ENCODE measurements around the gene ZBTB17. TPM values are rescaled to one million over a fixed set of nuclear protein-coding genes. Genes with fewer than 3 reads are reported as not detected.
"Not testable (repeated sequence)": the region's sequence is repeated elsewhere in the genome, so short reads cannot be mapped to it uniquely, and the experiment has no call there.

ZBTB17 gene
- total RNA-seq, 2 donors from 2014 or later, result 62.0 to 135 TPM

GRCh38 chr1:15916417-15916816 lies 59.5 kb downstream of the ZBTB17 start:
- Mint-ChIP-seq H3K4me3 (peak overlapping the region; percentile 61), H3K4me1 (peaks cover 7% of the 10 kb centered on the region), H3K27ac (peak overlapping the region; percentile 7), H3K36me3 (ENCODE audit: low read depth) (peaks cover 92% of the 10 kb centered on the region), H3K9me3 (no peaks in the 10 kb centered on the region), H3K27me3 (no peaks in the 10 kb centered on the region)
- ATAC-seq (replicated peaks), result peak; percentile 38

- H3K4me1 Mint-ChIP-seq, result peaks cover 7% of the 10 kb centered on the region
- ATAC-seq (replicated peaks), result no peak
- no peaks in the 10 kb centered on the region for H3K9me3 Mint-ChIP-seq
- H3K27me3 Mint-ChIP-seq, result no peaks in the 10 kb centered on the region
- peak overlapping the region; percentile 61 for H3K4me3 Mint-ChIP-seq
- H3K36me3 Mint-ChIP-seq (ENCODE audit: low read depth), result peaks cover 92% of the 10 kb centered on the region
- peak overlapping the region; percentile 7 for H3K27ac Mint-ChIP-seq
Measured at GRCh38 chr1:15915991-15916390, 59.9 kb downstream of the ZBTB17 start.

GRCh38 chr1:15913607-15914006 lies 62.3 kb downstream of the ZBTB17 start:
- H3K36me3 Mint-ChIP-seq (ENCODE audit: low read depth), result peaks cover 95% of the 10 kb centered on the region
- not testable (repeated sequence) for ATAC-seq (replicated peaks); H3K9me3 Mint-ChIP-seq

GRCh38 chr1:15911927-15912326 lies 64.0 kb downstream of the ZBTB17 start:
- H3K27me3 Mint-ChIP-seq, result no peaks in the 10 kb centered on the region
- H3K4me1 Mint-ChIP-seq, result no peaks in the 10 kb centered on the region
- no peak for ATAC-seq (replicated peaks)
- H3K9me3 Mint-ChIP-seq, result no peaks in the 10 kb centered on the region
- H3K4me3 Mint-ChIP-seq, result no peak overlapping the region
- H3K27ac Mint-ChIP-seq, result no peak overlapping the region
- peaks cover 92% of the 10 kb centered on the region for H3K36me3 Mint-ChIP-seq (ENCODE audit: low read depth)

More at GRCh38 chr1:15913607-15914006, 62.3 kb downstream of the ZBTB17 start:
- H3K4me1 Mint-ChIP-seq, H3K4me3 Mint-ChIP-seq, H3K27me3 Mint-ChIP-seq, H3K27ac Mint-ChIP-seq: not testable (repeated sequence)

- no peaks in the 10 kb centered on the region for H3K9me3 Mint-ChIP-seq
- no peaks in the 10 kb centered on the region for H3K27me3 Mint-ChIP-seq
Measured at GRCh38 chr1:15911141-15911540, 64.8 kb downstream of the ZBTB17 start.

DNA sequence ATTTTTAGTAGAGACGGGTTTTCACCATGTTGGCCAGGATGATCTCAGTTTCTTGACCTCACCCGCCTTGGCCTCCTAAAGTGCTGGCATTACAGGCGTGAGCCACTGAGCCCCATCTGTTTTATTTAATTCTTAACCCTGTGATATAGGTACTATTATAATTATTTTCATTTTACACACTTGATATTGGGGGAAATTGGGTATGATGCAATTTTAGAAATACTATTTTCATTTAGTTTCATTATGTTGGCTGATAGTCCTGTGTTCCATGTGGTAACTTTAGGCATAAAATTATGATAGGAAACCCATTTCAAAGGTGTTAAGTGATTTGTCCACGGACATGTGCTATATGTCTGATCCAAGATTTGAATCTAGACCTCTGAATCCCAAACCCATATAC lies 67.3 kb downstream of the ZBTB17 start:
- H3K36me3 Mint-ChIP-seq (ENCODE audit: low read depth), result peaks cover 59% of the 10 kb centered on the region
- H3K27ac Mint-ChIP-seq, result no peak overlapping the region
- H3K27me3 Mint-ChIP-seq, result no peaks in the 10 kb centered on the region
- no peaks in the 10 kb centered on the region for H3K9me3 Mint-ChIP-seq
- no peaks in the 10 kb centered on the region for H3K4me1 Mint-ChIP-seq
- ATAC-seq (replicated peaks), result no peak
- H3K4me3 Mint-ChIP-seq, result no peak overlapping the region

More at GRCh38 chr1:15911141-15911540, 64.8 kb downstream of the ZBTB17 start:
- ATAC-seq (replicated peaks), result no peak
- H3K36me3 Mint-ChIP-seq (ENCODE audit: low read depth), result peaks cover 85% of the 10 kb centered on the region
- no peaks in the 10 kb centered on the region for H3K4me1 Mint-ChIP-seq
- H3K27ac Mint-ChIP-seq, result no peak overlapping the region
- H3K4me3 Mint-ChIP-seq, result no peak overlapping the region

GRCh38 chr1:15902882-15903281 lies 73.0 kb downstream of the ZBTB17 start:
- ATAC-seq (replicated peaks), result no peak
- H3K36me3 Mint-ChIP-seq (ENCODE audit: low read depth), result peaks cover 36% of the 10 kb centered on the region
- H3K4me1 Mint-ChIP-seq, result peaks cover 14% of the 10 kb centered on the region
- no peak overlapping the region for H3K27ac Mint-ChIP-seq
- H3K27me3 Mint-ChIP-seq, result no peaks in the 10 kb centered on the region
- no peak overlapping the region for H3K4me3 Mint-ChIP-seq
- H3K9me3 Mint-ChIP-seq, result no peaks in the 10 kb centered on the region

GRCh38 chr1:15900662-15901279 lies 75.1 kb downstream of the ZBTB17 start:
- ATAC-seq (replicated peaks), result no peak
- H3K4me1 Mint-ChIP-seq, result peaks cover 22% of the 10 kb centered on the region
- H3K36me3 Mint-ChIP-seq (ENCODE audit: low read depth), result peaks cover 44% of the 10 kb centered on the region
- H3K4me3 Mint-ChIP-seq, result no peak overlapping the region
- no peak overlapping the region for H3K27ac Mint-ChIP-seq
- no peaks in the 10 kb centered on the region for H3K9me3 Mint-ChIP-seq
- no peaks in the 10 kb centered on the region for H3K27me3 Mint-ChIP-seq

DNA sequence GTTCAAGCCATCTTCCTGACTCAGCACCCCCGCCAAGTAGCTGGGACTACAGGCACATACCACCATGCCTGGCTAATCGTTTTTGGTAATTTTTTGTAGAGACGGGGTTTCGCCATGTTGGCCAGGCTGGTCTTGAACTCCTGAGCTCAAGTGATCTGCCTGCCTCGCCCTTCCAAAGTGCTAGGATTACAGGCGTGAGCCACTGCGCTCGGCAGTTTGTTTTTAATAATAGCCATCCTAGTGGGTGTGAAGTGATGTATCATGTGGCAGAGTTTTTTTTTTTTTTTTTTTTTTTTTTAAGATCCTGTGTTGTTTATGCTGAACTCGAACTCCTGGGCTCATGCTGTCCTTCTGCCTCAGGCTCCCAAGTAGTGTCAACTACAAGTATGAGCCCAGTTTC lies 76.6 kb downstream of the ZBTB17 start:
- peaks cover 22% of the 10 kb centered on the region for H3K4me1 Mint-ChIP-seq
- no peak for ATAC-seq (replicated peaks)
- peaks cover 50% of the 10 kb centered on the region for H3K36me3 Mint-ChIP-seq (ENCODE audit: low read depth)
- H3K27me3 Mint-ChIP-seq, result no peaks in the 10 kb centered on the region
- H3K4me3 Mint-ChIP-seq, result no peak overlapping the region
- H3K27ac Mint-ChIP-seq, result no peak overlapping the region
- H3K9me3 Mint-ChIP-seq, result no peaks in the 10 kb centered on the region

- not testable (repeated sequence) for H3K9me3 Mint-ChIP-seq, H3K4me3 Mint-ChIP-seq, H3K27me3 Mint-ChIP-seq, H3K27ac Mint-ChIP-seq
- peaks cover 58% of the 10 kb centered on the region for H3K36me3 Mint-ChIP-seq (ENCODE audit: low read depth)
- peak; percentile 37 for ATAC-seq (replicated peaks)
- peaks cover 29% of the 10 kb centered on the region for H3K4me1 Mint-ChIP-seq
Measured at GRCh38 chr1:15896841-15897610, 78.9 kb downstream of the ZBTB17 start.

DNA sequence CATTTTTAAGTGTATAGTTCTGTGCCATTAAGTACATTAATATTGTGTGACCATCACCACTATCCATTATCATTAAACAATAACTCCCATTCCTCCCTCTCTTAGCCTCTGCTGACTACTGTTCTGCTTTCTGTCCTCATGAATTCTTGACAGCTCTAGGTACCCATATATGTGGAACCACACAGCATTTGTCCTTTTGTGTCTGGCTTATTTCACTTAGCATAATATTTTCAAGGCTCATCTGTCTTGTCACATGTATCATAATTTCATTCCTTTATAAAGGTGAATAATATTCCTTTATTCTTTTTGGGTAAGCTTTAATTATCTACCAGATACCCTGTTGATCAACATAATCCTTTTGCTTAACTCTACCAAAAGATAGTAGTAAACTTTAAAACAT lies 80.7 kb downstream of the ZBTB17 start:
- peaks cover 34% of the 10 kb centered on the region for H3K4me1 Mint-ChIP-seq
- no peak overlapping the region for H3K27ac Mint-ChIP-seq
- H3K4me3 Mint-ChIP-seq, result no peak overlapping the region

DNA sequence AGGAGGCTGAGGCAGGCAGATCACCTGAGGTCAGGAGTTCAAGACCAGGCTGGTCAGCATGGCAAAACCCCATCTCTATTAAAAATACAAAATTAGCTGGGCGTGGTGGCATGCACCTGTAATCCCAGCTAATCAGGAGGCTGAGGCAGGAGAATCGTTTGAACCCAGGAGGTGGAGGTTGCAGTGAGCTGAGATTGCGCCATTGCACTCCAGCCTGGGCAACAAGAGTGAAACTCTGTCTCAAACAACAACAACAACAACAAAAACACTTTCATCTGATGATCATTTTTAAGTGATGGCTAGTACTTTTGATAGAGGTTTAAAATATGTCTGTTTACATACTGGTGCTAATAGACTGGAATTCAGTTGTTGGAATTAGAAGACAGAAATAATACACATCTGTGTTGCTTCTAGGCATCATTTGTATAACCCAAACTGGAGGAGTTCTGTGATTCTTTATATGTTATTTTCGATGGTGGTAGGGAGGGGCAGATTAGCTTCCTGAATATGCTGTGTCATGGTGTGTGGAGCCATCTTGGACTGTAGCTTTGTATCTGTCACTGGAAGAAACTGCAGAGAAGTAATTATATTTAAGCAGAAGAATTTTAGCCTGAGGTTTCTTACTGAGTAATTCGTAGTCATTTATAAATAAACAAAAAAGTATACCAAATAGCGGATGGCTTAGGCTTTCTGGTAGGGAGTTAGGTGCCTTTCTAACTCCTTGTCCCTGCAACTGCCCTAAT lies 82.9 kb downstream of the ZBTB17 start:
- ATAC-seq (replicated peaks); H3K27me3 Mint-ChIP-seq; H3K9me3 Mint-ChIP-seq: not testable (repeated sequence)
- H3K36me3 Mint-ChIP-seq (ENCODE audit: low read depth), result peaks cover 61% of the 10 kb centered on the region
- peak overlapping the region; percentile 2 for H3K4me3 Mint-ChIP-seq
- peaks cover 22% of the 10 kb centered on the region for H3K4me1 Mint-ChIP-seq
- peak overlapping the region; percentile 71 for H3K27ac Mint-ChIP-seq

More for the DNA sequence above, 80.7 kb downstream of the ZBTB17 start:
- H3K36me3 Mint-ChIP-seq (ENCODE audit: low read depth), result peaks cover 57% of the 10 kb centered on the region
- no peaks in the 10 kb centered on the region for H3K9me3 Mint-ChIP-seq
- no peaks in the 10 kb centered on the region for H3K27me3 Mint-ChIP-seq
- ATAC-seq (replicated peaks), result no peak
